Endothelial cell (in vitro differentiated cells): ENCODE results near the gene TMEM217. TPM values are rescaled to one million over a fixed set of nuclear protein-coding genes. Genes with fewer than 3 reads are reported as not detected.

Source experiments
- DNase-seq: peaks from one replicate; pipeline ENCODE4 v3.0.0; 2021; ENCODE audit warnings: low spot score
- H3K27ac Mint-ChIP-seq: one replicate; pipeline ENCODE4 v1.8.0; 2021; ENCODE audit warnings: mixed read lengths, inconsistent platforms; ENCODE audit not compliant: unreplicated experiment
- H3K27me3 Mint-ChIP-seq: one replicate; pipeline ENCODE4 v1.8.0; 2021; ENCODE audit warnings: mild to moderate bottlenecking, moderate library complexity, mixed read lengths, inconsistent platforms; ENCODE audit not compliant: unreplicated experiment
- H3K36me3 Mint-ChIP-seq: one replicate; pipeline ENCODE4 v1.8.0; 2021; ENCODE audit warnings: mild to moderate bottlenecking, low read depth, mixed read lengths, inconsistent platforms; ENCODE audit not compliant: unreplicated experiment
- H3K4me1 Mint-ChIP-seq: one replicate; pipeline ENCODE4 v1.8.0; 2021; ENCODE audit warnings: mild to moderate bottlenecking, mixed read lengths, inconsistent platforms; ENCODE audit not compliant: unreplicated experiment
- H3K4me3 Mint-ChIP-seq: one replicate; pipeline ENCODE4 v1.8.0; 2021; ENCODE audit warnings: mild to moderate bottlenecking, mixed read lengths, inconsistent platforms; ENCODE audit not compliant: unreplicated experiment
- H3K9me3 Mint-ChIP-seq: one replicate; pipeline ENCODE4 v1.8.0; 2021; ENCODE audit warnings: mixed read lengths, inconsistent platforms; ENCODE audit not compliant: unreplicated experiment
- total RNA-seq: library from RNA; stranded (reverse); fragmentation: NEBNext Ultra II Directional; extraction: Animal tissue kit (Norgen Biotek cat#: 25700); gene quantifications from one replicate; pipeline ENCODE4 v1.2.1, GENCODE V29; 2021; ENCODE audit not compliant: unreplicated experiment
- TF ChIP-seq, protein P1 (sequence below): fragments of 200-600 bp; sonication (generic); IDR thresholded peaks from one replicate; pipeline ENCODE4 v1.5.0; 2021; ENCODE audit warnings: antibody characterized with exemption; ENCODE audit not compliant: unreplicated experiment

Gene TMEM217
- total RNA-seq, 1 donor from 2014 or later = 5.4 TPM

- no peaks in the 10 kb centered on the region for H3K36me3 Mint-ChIP-seq
These were observed 45.7 kb downstream of the TMEM217 start for GRCh38 chr6:37212268-37212667.

DNA sequence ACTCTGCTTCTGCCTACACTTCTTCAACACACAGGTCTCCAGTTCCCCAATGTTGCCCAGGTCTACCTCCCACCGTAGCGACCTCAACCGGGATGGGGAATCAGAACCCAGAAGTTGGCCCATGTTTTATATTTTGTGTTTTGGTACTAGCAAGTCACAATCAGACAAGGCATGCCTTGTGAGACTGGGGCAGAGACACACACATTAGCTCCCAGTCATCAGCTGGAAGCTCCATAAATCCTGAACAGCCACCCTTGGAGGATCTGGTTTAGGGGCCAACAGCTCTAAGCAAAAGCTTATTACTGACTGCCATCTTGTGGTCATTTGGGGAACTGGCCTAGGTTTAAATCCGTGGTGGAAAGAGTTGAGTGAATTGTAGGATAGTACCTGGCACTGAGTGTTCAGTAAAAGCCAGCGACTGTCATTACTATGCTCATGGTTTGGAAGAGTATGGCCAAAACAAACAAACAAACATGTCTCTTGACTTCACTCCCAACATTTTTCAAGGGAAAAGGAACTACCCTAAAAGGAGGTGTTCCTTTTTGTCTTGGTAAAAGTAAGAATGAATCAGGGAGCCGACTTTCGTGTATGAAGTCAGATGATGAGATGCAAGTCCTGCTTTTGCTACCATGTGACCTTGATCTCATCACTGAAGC, 47.5 kb downstream of the TMEM217 start:
- peak; percentile 81 for DNase-seq
- Mint-ChIP-seq H3K27ac (no peak overlapping the region), H3K4me1 (peaks cover 12% of the 10 kb centered on the region), H3K9me3 (no peaks in the 10 kb centered on the region), H3K4me3 (no peak overlapping the region), H3K27me3 (peaks cover 5% of the 10 kb centered on the region), H3K36me3 (no peaks in the 10 kb centered on the region)
- TF ChIP-seq, protein P1, sequence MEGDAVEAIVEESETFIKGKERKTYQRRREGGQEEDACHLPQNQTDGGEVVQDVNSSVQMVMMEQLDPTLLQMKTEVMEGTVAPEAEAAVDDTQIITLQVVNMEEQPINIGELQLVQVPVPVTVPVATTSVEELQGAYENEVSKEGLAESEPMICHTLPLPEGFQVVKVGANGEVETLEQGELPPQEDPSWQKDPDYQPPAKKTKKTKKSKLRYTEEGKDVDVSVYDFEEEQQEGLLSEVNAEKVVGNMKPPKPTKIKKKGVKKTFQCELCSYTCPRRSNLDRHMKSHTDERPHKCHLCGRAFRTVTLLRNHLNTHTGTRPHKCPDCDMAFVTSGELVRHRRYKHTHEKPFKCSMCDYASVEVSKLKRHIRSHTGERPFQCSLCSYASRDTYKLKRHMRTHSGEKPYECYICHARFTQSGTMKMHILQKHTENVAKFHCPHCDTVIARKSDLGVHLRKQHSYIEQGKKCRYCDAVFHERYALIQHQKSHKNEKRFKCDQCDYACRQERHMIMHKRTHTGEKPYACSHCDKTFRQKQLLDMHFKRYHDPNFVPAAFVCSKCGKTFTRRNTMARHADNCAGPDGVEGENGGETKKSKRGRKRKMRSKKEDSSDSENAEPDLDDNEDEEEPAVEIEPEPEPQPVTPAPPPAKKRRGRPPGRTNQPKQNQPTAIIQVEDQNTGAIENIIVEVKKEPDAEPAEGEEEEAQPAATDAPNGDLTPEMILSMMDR = peak; percentile 91

More at GRCh38 chr6:37212268-37212667, 45.7 kb downstream of the TMEM217 start:
- Mint-ChIP-seq H3K27ac (no peak overlapping the region), H3K9me3 (no peaks in the 10 kb centered on the region), H3K27me3 (peaks cover 4% of the 10 kb centered on the region), H3K4me3 (no peak overlapping the region), H3K4me1 (peaks cover 7% of the 10 kb centered on the region)
- TF ChIP-seq, protein P1 = no peak
- no peak for DNase-seq

DNA sequence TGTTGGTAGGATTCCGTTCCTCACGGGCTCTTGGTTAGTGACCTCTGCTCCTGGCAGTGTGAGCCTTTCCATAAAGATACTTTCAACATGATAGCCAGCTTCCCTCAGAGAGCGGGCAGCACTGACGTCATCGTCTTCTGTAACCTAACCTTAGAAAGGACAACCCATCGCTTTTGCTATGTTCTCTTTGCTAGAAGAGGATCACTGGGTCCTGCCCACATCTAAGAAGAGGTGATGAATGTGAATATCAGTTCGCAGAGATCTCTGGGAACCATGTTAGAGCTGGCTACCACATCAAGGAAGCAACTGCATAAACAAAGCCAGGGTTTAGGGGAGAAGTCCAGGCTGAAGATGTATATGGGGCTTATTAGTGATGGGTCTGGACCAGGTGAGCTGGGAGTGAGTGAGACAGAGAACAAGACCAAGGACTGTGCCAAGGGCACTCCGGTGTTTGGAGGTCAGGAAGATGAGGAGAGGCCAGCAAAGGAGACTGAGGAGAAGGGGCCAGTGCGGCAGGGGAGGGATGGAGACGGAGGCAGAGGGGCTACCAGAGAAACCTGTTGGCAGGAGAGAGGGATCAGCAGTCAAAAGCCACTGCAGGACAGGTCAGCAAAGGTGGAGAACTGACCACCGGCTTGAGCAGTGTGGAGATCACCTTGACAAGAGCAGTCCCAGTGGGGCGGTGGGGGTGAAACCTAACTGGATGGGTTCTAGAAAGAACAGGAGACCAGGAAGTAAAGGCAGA, 48.3 kb downstream of the TMEM217 start:
- H3K36me3 Mint-ChIP-seq = no peaks in the 10 kb centered on the region
- TF ChIP-seq, protein P1 = no peak
- H3K9me3 Mint-ChIP-seq = no peaks in the 10 kb centered on the region
- no peak overlapping the region for H3K27ac Mint-ChIP-seq
- peaks cover 18% of the 10 kb centered on the region for H3K4me1 Mint-ChIP-seq
- H3K27me3 Mint-ChIP-seq = peaks cover 5% of the 10 kb centered on the region
- H3K4me3 Mint-ChIP-seq = no peak overlapping the region
- DNase-seq = no peak

GRCh38 chr6:37208793-37209192, 49.2 kb downstream of the TMEM217 start:
- H3K9me3 Mint-ChIP-seq = no peaks in the 10 kb centered on the region
- H3K4me1 Mint-ChIP-seq = peaks cover 18% of the 10 kb centered on the region
- TF ChIP-seq, protein P1 = no peak
- DNase-seq = no peak
- H3K4me3 Mint-ChIP-seq = no peak overlapping the region
- no peak overlapping the region for H3K27ac Mint-ChIP-seq
- H3K36me3 Mint-ChIP-seq = no peaks in the 10 kb centered on the region
- peaks cover 5% of the 10 kb centered on the region for H3K27me3 Mint-ChIP-seq

DNA sequence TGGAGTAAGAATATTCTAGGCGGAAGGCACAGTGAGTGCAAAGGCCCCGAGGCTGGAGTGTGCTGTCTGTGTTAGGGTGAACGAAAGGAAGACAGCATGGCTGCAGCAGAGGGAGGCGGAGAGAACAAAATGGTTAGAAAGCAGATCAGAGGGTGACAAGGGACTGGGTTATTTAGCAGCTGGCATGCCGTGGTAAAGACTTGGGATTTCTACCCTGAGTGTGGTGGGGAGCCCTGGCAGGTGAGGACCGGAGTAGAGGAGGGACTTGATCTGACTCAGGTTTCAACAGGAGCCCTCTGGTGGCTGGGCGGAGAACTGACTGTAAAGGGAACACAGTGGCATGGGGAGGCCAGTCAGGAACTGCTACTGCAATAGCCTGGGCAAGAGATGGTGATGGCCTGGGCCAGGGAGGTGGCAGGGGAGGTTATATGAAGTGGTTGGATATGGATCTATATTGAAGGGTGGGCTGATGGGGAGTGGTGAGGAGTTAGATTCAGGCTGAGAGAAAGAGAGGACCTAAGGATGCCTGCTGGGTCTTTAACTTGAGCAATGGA, 50.0 kb downstream of the TMEM217 start:
- H3K27ac Mint-ChIP-seq = no peak overlapping the region
- H3K27me3 Mint-ChIP-seq = peaks cover 5% of the 10 kb centered on the region
- H3K36me3 Mint-ChIP-seq = no peaks in the 10 kb centered on the region
- peaks cover 18% of the 10 kb centered on the region for H3K4me1 Mint-ChIP-seq
- TF ChIP-seq, protein P1 = peak; percentile 90
- H3K9me3 Mint-ChIP-seq = no peaks in the 10 kb centered on the region
- peak; percentile 86 for DNase-seq
- H3K4me3 Mint-ChIP-seq = no peak overlapping the region
